GM12878 (cell line): ENCODE measurements around the gene RPP40. TPM values are rescaled to one million over a fixed set of nuclear protein-coding genes. Genes with fewer than 3 reads are reported as not detected.

ENCODE experiments used
- ATAC-seq: fragments of 200-7000 bp; cut with Tn5 transposase; 3 replicates; pipeline ENCODE4 v1.9.1; 2020; ENCODE audit warnings: mild to moderate bottlenecking, moderate library complexity
- BruUV-seq: library from RNA; stranded (reverse); fragments of 400-500 nt; replicated peaks from 2 replicates; lab custom pipeline; 2021; lab: Mats Ljungman, UMichigan
- CTCF ChIA-PET: fragments of 300-600 bp; sonication (Branson Sonifier 250); formaldehyde crosslinking; extraction: SDS; loops from one replicate; lab custom pipeline; 2021; ENCODE audit warnings: inconsistent platforms; lab: Yijun Ruan, JAX
- POLR2A ChIA-PET: fragments of 350-600 bp; formaldehyde crosslinking; extraction: SDS; loops from one replicate; lab custom pipeline; 2021; ENCODE audit warnings: inconsistent platforms; lab: Charles Lee
- RAD21 ChIA-PET: fragments of 300-600 bp; sonication (Branson Sonifier 250); formaldehyde crosslinking; loops from one replicate; lab custom pipeline; 2023; ENCODE audit warnings: antibody characterized with exemption; ENCODE audit not compliant: unreplicated experiment; lab: Charles Lee
- SMC1A ChIA-PET: fragments of 300-600 bp; sonication (Branson Sonifier 250); formaldehyde crosslinking; loops from one replicate; lab custom pipeline; 2023; ENCODE audit not compliant: unreplicated experiment, uncharacterized antibody; lab: Charles Lee
- DNase-seq: peaks from one replicate; pipeline ENCODE4 v3.0.0-alpha.2; 2011; ENCODE audit warnings: low read depth, low spot score
- FAIRE-seq: peaks from 3 replicates; lab custom pipeline; 2011; peaks lifted over from hg19 to GRCh38; lab: Jason Lieb, UNC
- H2AFZ ChIP-seq: 2 replicates; pipeline ENCODE4 v1.6.0; 2011; ENCODE audit warnings: low read depth, low read length, control low read depth; ENCODE audit not compliant: control insufficient read depth
- H3K27ac ChIP-seq: 2 replicates; pipeline ENCODE4 v1.5.1; 2011; ENCODE audit warnings: control low read depth; ENCODE audit not compliant: control insufficient read depth, insufficient read depth
- H3K27me3 ChIP-seq, 2 experiments: replicated peaks in 1 of 2; 2 replicates each; pipeline versions ENCODE4 v1.6.0 to v1.6.1; 2011; ENCODE audit warnings: low read length in 1 of 2; ENCODE audit not compliant: control insufficient read depth in 2 of 2, insufficient read depth in 2 of 2
- H3K36me3 ChIP-seq, 2 experiments: 2 replicates each; pipeline ENCODE4 v1.5.1; 2011; ENCODE audit warnings: low read length in 1 of 2; ENCODE audit not compliant: control insufficient read depth in 2 of 2, insufficient read depth in 2 of 2
- H3K4me1 ChIP-seq: 2 replicates; pipeline ENCODE4 v1.6.1; 2011; ENCODE audit warnings: mild to moderate bottlenecking, low read length, moderate library complexity, mixed read lengths; ENCODE audit not compliant: control insufficient read depth, insufficient read depth
- H3K4me2 ChIP-seq: 2 replicates; pipeline ENCODE4 v1.6.0; 2011; ENCODE audit warnings: control low read depth; ENCODE audit not compliant: control insufficient read depth, insufficient read depth
- H3K4me3 ChIP-seq: fragments of 200-600 bp; sonication (generic); 2 replicates; pipeline ENCODE4 v1.5.1; 2016
- H3K79me2 ChIP-seq: 2 replicates; pipeline ENCODE4 v1.6.0; 2011; ENCODE audit warnings: low read length; ENCODE audit not compliant: control insufficient read depth, insufficient read depth
- H3K9ac ChIP-seq: 2 replicates; pipeline ENCODE4 v1.8.0; 2011; ENCODE audit warnings: low read length, control low read depth, mixed read lengths; ENCODE audit not compliant: control insufficient read depth, insufficient read depth
- H3K9me3 ChIP-seq: replicated peaks from 3 replicates; pipeline ENCODE4 v1.5.1; 2011; ENCODE audit warnings: mild to moderate bottlenecking, low read length; ENCODE audit not compliant: control insufficient read depth, insufficient read depth
- H4K20me1 ChIP-seq: 2 replicates; pipeline ENCODE4 v1.6.0; 2011; ENCODE audit not compliant: control insufficient read depth, insufficient read depth
- EZH2 ChIP-seq: IDR thresholded peaks from 2 replicates; pipeline ENCODE4 v1.6.1; 2012; ENCODE audit warnings: low read depth, mild to moderate bottlenecking, control low read depth, inconsistent platforms, low read length, borderline replicate concordance; ENCODE audit not compliant: control insufficient read depth
- MAX ChIP-seq: IDR thresholded peaks from 2 replicates; pipeline ENCODE4 v1.6.1; 2012; ENCODE audit warnings: low read depth, low read length, improper control_type of control experiment
- MXI1 ChIP-seq: fragments of 150-350 bp; IDR thresholded peaks from 2 replicates; pipeline ENCODE4 v1.6.1; 2011; ENCODE audit warnings: low read depth, mild to moderate bottlenecking, inconsistent platforms, low read length, improper control_type of control experiment
- NFYB ChIP-seq: IDR thresholded peaks from 2 replicates; pipeline ENCODE4 v1.6.1; 2011; ENCODE audit warnings: low read depth, mild to moderate bottlenecking, low read length, improper control_type of control experiment, moderate library complexity; ENCODE audit not compliant: insufficient read depth
- POLR2AphosphoS5 ChIP-seq: IDR thresholded peaks from 2 replicates; pipeline ENCODE4 v1.6.1; 2011; ENCODE audit warnings: mild to moderate bottlenecking, low read length, inconsistent platforms
- RB1 ChIP-seq: fragments of 450-650 bp; formaldehyde crosslinking; IDR thresholded peaks from 2 replicates; pipeline ENCODE4 v1.6.1; 2017; ENCODE audit warnings: mild to moderate bottlenecking, borderline replicate concordance
- ZBTB40 ChIP-seq: fragments of 450-650 bp; IDR thresholded peaks from 2 replicates; pipeline ENCODE4 v1.6.1; 2016; ENCODE audit warnings: mild to moderate bottlenecking, moderate library complexity, borderline replicate concordance
- ZNF622 ChIP-seq: fragments of 450-650 bp; IDR thresholded peaks from 2 replicates; pipeline ENCODE4 v1.6.1; 2017; ENCODE audit warnings: mild to moderate bottlenecking, inconsistent platforms
- WGBS: methylation state at CpG from one replicate; pipeline ENCODE4 v1.1.6; 2016; ENCODE audit warnings: low lambda C conversion rate; ENCODE audit not compliant: insufficient replicate concordance, insufficient coverage; ENCODE audit errors: missing lambda C conversion rate; 5-methylcytosine and 5-hydroxymethylcytosine counted together
- in situ Hi-C: fragments of 300-500 bp; cut with MboI; formaldehyde crosslinking; loops from 9 replicates; pipeline ENCODE4 v1.14.3; 2018; ENCODE audit warnings: mixed read lengths
- intact Hi-C: fragments of 100-400 bp; cut with micrococcal nuclease; formaldehyde crosslinking; loops from one replicate; pipeline ENCODE4 v1.14.2; 2022; ENCODE audit not compliant: unreplicated experiment
- polyA plus RNA-seq, 11 experiments: library from polyadenylated mRNA; depleted of rRNA in 4 of 11; unstranded in 6 of 11; stranded (reverse) in 5 of 11; fragments of >200 nt; fragmentation: Nextera tagmentation in 4 of 11; fragmentation: Illumina TruSeq in 1 of 11; extraction: Ambion mirVana in 4 of 11; extraction: Trizol in 1 of 11; gene quantifications; 1 replicate in 1 of 11; 2 replicates in 10 of 11; pipeline versions ENCODE4 v1.2.1 to v1.2.3, GENCODE V29; 2011 to 2016; ENCODE audit warnings: inconsistent platforms in 2 of 11, missing spikeins in 2 of 11, low read depth in 1 of 11
- total RNA-seq, 4 experiments: library from RNA; depleted of rRNA in 3 of 4; stranded (reverse); fragments of >200 nt in 3 of 4; fragmentation: Illumina TruSeq in 1 of 4; extraction: Trizol in 1 of 4; gene quantifications; 2 replicates each; pipeline versions ENCODE4 v1.2.1 to v1.2.3, GENCODE V29; 2013 to 2021

The RPP40 gene
- total and polyA plus RNA-seq, 10 of the 15 experiments (the other 5 are each of a cell fraction or from before 2014, with no cell fraction given): 5.6 to 46.3 (median 21.7) TPM

- WGBS: 63% methylated on average over 8 of the region's 8 CpGs
- TF ChIP-seq ZNF622 (no peak), POLR2AphosphoS5 (no peak), EZH2 (no peak), RB1 (no peak), ZBTB40 (no peak), NFYB (no peak), MAX (no peak), MXI1 (no peak)
- H3K79me2 ChIP-seq: no peaks in the 10 kb centered on the region
- no peak for ATAC-seq
- in situ Hi-C loops: no loop called here
- H3K36me3 ChIP-seq: no peaks in the 10 kb centered on the region
- CTCF ChIA-PET: interaction anchor here (1.1 kb wide), 1 partner anchor 14 kb away, joined by 4 read pairs; no protein-coding TSS in a partner anchor
- H3K4me2 ChIP-seq: no peak overlapping the region
- RAD21 ChIA-PET: no interaction called here
- no peak overlapping the region for H3K4me3 ChIP-seq
- no peak overlapping the region for H2AFZ ChIP-seq
- no peak for FAIRE-seq
- SMC1A ChIA-PET: no interaction called here
- no peaks in the 10 kb centered on the region; the same call in 2 of the 3 replicates for H3K9me3 ChIP-seq
- no peaks in the 10 kb centered on the region for H3K27me3 ChIP-seq
- no peaks in the 10 kb centered on the region for H4K20me1 ChIP-seq
- POLR2A ChIA-PET: no interaction called here
- H3K27ac ChIP-seq: no peak overlapping the region
- H3K9ac ChIP-seq: no peak overlapping the region
- intact Hi-C loops: no loop called here
- DNase-seq: no peak
- no peaks in the 10 kb centered on the region for H3K4me1 ChIP-seq
- no TSS peak for BruUV-seq
These were observed 41.6 kb upstream of the RPP40 start for GRCh38 chr6:5045416-5045815.
